ENCODE data around the gene ZNF281. TPM values are rescaled to one million over a fixed set of nuclear protein-coding genes. Genes with fewer than 3 reads are reported as not detected.

The ZNF281 gene
- total RNA-seq, 1 experiment from 2014 or later, result 18.8 TPM

GRCh38 chr1:200411406-200412257 lies 1.8 kb upstream of the ZNF281 start:
- Histone ChIP-seq H3F3A (ENCODE audit: insufficient read depth, low read depth) (peaks cover 33% of the 10 kb centered on the region), H3K4me3 (no peak overlapping the region), H3K36me3 (ENCODE audit: low read depth) (peaks cover 24% of the 10 kb centered on the region), H3K79me2 (ENCODE audit: low read depth) (peaks cover 31% of the 10 kb centered on the region), H3K9me2 (ENCODE audit: insufficient read depth) (no peaks in the 10 kb centered on the region), H3K27me3 (ENCODE audit: insufficient read depth, low read depth) (no peaks in the 10 kb centered on the region), H3K9me3 (ENCODE audit: insufficient read depth, low read depth) (no peaks in the 10 kb centered on the region), H4K20me1 (ENCODE audit: insufficient read depth) (no peaks in the 10 kb centered on the region), H3K27ac (0 out of 2 replicates have a peak overlapping the region, but pooled peaks have one; percentile 70), H2AFZ (no peak overlapping the region), H3K4me2 (peak overlapping the region; percentile 87), H3K4me1 (replicated peaks; ENCODE audit: insufficient read depth) (peaks cover 63% of the 10 kb centered on the region)
- no peak for DNase-seq
- intact Hi-C loops (cut with micrococcal nuclease; ENCODE audit: unreplicated experiment), result loop anchor here (5.0 kb wide), 1 partner anchor 109 kb away; no protein-coding TSS in a partner anchor
- POLR2A ChIA-PET (ENCODE audit: unreplicated experiment), result interaction anchor here (0.7 kb wide), 1 partner anchor 51 kb away, joined by 3 read pairs; no protein-coding TSS in a partner anchor
- TF ChIP-seq CTCF (conservative IDR thresholded peaks at IDR 0.05) (no peak), EZH2 (IDR thresholded peaks at IDR 0.05; ENCODE audit: low read depth) (no peak)
- CTCF ChIA-PET, result no interaction called here
- no TSS peak for BruUV-seq (replicated peaks)

DNA sequence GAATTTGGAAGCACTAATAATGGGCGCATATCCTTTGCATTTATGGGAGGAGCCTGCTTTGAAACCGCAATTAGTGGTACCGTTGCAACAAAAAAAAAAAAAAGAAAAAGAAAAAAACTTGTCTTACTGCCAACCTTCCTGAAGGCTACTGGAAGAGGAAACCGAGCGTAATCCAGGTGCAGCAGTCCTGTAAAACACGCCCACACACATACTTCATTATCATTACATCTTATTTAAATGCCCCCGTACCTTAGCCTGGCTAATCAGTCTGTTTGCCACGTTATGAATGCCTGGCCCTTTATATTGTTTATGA lies 686 bp upstream of the ZNF281 start:
- peak overlapping the region; percentile 87 for H3K4me2 ChIP-seq
- H2AFZ ChIP-seq, result peak overlapping the region; percentile 91; the same call in 1 of the 2 replicates
- DNase-seq, result peak; percentile 38 to 87
- CTCF ChIA-PET, result no interaction called here
- intact Hi-C loops (cut with micrococcal nuclease; ENCODE audit: unreplicated experiment), result loop anchor here (1.0 to 5.0 kb wide), 2 partner anchors 74 to 108 kb away; no protein-coding TSS in a partner anchor
- TSS peak; percentile 78 for BruUV-seq (replicated peaks)
- H3K4me1 ChIP-seq (replicated peaks; ENCODE audit: insufficient read depth), result peaks cover 66% of the 10 kb centered on the region
- peaks cover 21% of the 10 kb centered on the region for H3F3A ChIP-seq (ENCODE audit: insufficient read depth, low read depth)
- peaks cover 31% of the 10 kb centered on the region for H3K36me3 ChIP-seq (ENCODE audit: low read depth)
- H3K9me2 ChIP-seq (ENCODE audit: insufficient read depth), result no peaks in the 10 kb centered on the region
- H3K79me2 ChIP-seq (ENCODE audit: low read depth), result peaks cover 42% of the 10 kb centered on the region
- peak overlapping the region; percentile 77 for H3K4me3 ChIP-seq
- H3K27me3 ChIP-seq (ENCODE audit: insufficient read depth, low read depth), result no peaks in the 10 kb centered on the region
- H3K27ac ChIP-seq, result peak overlapping the region; percentile 70
- TF ChIP-seq EZH2 (IDR thresholded peaks at IDR 0.05; ENCODE audit: low read depth), result no peak
- H4K20me1 ChIP-seq (ENCODE audit: insufficient read depth), result no peaks in the 10 kb centered on the region; the same call in 1 of the 2 replicates
- no peaks in the 10 kb centered on the region for H3K9me3 ChIP-seq (ENCODE audit: insufficient read depth, low read depth)
- POLR2A ChIA-PET (ENCODE audit: unreplicated experiment), result no interaction called here

DNA sequence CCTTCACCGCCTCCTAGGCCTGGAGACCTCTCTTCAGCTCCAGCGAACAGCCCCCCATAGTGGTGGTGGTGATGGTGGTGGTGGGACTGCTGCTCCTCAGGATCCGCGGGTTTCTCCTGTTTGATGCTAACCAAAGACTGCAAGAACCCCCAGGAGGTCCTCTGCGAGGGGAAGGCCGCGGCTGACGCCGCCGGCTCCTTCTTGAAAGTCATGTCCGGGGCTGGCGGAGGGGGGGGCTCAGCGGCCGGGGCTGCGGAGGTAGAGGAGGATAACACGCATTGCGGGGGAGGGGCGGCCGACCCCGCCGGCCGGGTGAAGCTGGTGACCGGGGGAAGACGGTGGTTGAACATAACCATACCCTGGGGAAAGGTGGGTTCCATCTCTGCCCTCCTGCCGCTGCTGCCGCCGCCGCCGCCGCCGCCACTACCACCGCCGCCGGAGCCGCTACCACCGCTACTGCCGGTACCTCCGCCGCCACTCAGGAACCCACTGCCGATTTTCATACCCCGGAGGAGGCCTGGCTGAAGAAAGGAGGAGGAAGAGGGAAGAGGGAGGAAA lies 554 bp downstream of the ZNF281 start:
- no peak for DNase-seq
- Histone ChIP-seq H3K4me2 (peak overlapping the region; percentile 87), H3K4me3 (peak overlapping the region; percentile 77), H3K36me3 (ENCODE audit: low read depth) (peaks cover 39% of the 10 kb centered on the region), H3K79me2 (ENCODE audit: low read depth) (peaks cover 52% of the 10 kb centered on the region), H3K9me2 (ENCODE audit: insufficient read depth) (no peaks in the 10 kb centered on the region), H2AFZ (peak overlapping the region; percentile 91), H3F3A (ENCODE audit: insufficient read depth, low read depth) (peaks cover 10% of the 10 kb centered on the region; the same call in 1 of the 2 replicates), H3K9me3 (ENCODE audit: insufficient read depth, low read depth) (no peaks in the 10 kb centered on the region), H3K27me3 (ENCODE audit: insufficient read depth, low read depth) (no peaks in the 10 kb centered on the region), H4K20me1 (ENCODE audit: insufficient read depth) (no peaks in the 10 kb centered on the region; the same call in 1 of the 2 replicates), H3K27ac (peak overlapping the region; percentile 70), H3K4me1 (replicated peaks; ENCODE audit: insufficient read depth) (peaks cover 61% of the 10 kb centered on the region)
- ChIA-PET CTCF (no interaction called here), POLR2A (ENCODE audit: unreplicated experiment) (no interaction called here)
- intact Hi-C loops (cut with micrococcal nuclease; ENCODE audit: unreplicated experiment), result no loop called here
- BruUV-seq (replicated peaks), result no TSS peak
- TF ChIP-seq EZH2 (IDR thresholded peaks at IDR 0.05; ENCODE audit: low read depth), result no peak
- no peak for TF ChIP-seq CTCF (conservative IDR thresholded peaks at IDR 0.05)

All from PC-9 (cell line).